T-helper 9 cell (primary cell): Measurements from ENCODE around the gene ADCY9.
"Not testable (repeated sequence)": the region's sequence is repeated elsewhere in the genome, so short reads cannot be mapped to it uniquely, and the experiment has no call there.

ENCODE experiments used
- DNase-seq: peaks from one replicate; pipeline ENCODE4 v3.0.0-alpha.2; 2020

ADCY9 gene

GRCh38 chr16:3968551-3968950, 147.7 kb downstream of the ADCY9 start:
- no peak for DNase-seq

GRCh38 chr16:3966681-3967080, 149.6 kb downstream of the ADCY9 start:
- DNase-seq, result no peak

- no peak for DNase-seq
Measured at GRCh38 chr16:3965781-3966582, 150.3 kb downstream of the ADCY9 start.

- no peak for DNase-seq
Measured at GRCh38 chr16:3965306-3965705, 150.9 kb downstream of the ADCY9 start.

GRCh38 chr16:3964686-3965290, 151.5 kb downstream of the ADCY9 start:
- no peak for DNase-seq

- DNase-seq, result no peak
Measured at GRCh38 chr16:3963886-3964685, 152.2 kb downstream of the ADCY9 start.

- peak; percentile 45 for DNase-seq
Measured at GRCh38 chr16:3963203-3963602, 153.0 kb downstream of the ADCY9 start.

GRCh38 chr16:3961449-3961849, 154.8 kb downstream of the ADCY9 start:
- no peak for DNase-seq

- DNase-seq, result not testable (repeated sequence)
Measured at GRCh38 chr16:3959926-3960590, 156.2 kb downstream of the ADCY9 start.

- no peak for DNase-seq
Measured at GRCh38 chr16:3959148-3959547, 157.1 kb downstream of the ADCY9 start.

GRCh38 chr16:3957344-3957980, 158.8 kb downstream of the ADCY9 start:
- no peak for DNase-seq

- DNase-seq, result no peak
Measured at GRCh38 chr16:3954411-3954921, 161.8 kb downstream of the ADCY9 start.

- DNase-seq, result no peak
Measured at GRCh38 chr16:3953728-3954410, 162.4 kb downstream of the ADCY9 start.

GRCh38 chr16:3952737-3953131, 163.5 kb downstream of the ADCY9 start:
- DNase-seq, result no peak

- DNase-seq, result no peak
Measured at GRCh38 chr16:3951861-3952736, 164.1 kb downstream of the ADCY9 start.

GRCh38 chr16:3951380-3951779, 164.9 kb downstream of the ADCY9 start:
- DNase-seq, result not testable (repeated sequence)

GRCh38 chr16:3950343-3951193, 165.7 kb downstream of the ADCY9 start:
- DNase-seq, result no peak

GRCh38 chr16:3949946-3950342, 166.3 kb downstream of the ADCY9 start:
- no peak for DNase-seq

- DNase-seq, result no peak
Measured at GRCh38 chr16:3949287-3949686, 167.0 kb downstream of the ADCY9 start.
